ENCODE data around the gene BCAN. TPM values are rescaled to one million over a fixed set of nuclear protein-coding genes. Genes with fewer than 3 reads are reported as not detected.

Gene BCAN
- total and polyA plus RNA-seq, 2 of the 4 experiments (the other 2 are of a cell fraction): 0.07 TPM; not detected in 1

DNA sequence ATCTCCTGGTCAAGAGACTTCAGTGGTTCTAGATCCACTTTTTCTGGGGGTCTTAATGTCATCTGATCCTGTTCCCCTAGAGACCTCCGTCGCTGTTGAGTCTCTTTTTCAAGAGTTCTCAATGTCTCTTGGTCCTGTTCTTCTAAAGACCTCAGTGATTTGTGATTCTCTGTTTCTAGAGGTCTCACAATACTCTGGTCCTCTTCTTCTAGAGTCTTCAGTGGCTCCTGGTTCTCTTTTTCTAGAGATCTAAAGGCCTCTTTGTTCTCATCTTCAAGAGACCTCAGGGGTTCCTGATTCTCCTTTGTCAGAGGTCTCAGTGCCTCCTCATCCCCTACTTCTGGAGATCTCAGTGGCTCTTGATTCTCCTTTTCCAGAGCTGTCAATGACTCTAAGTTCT, 29.9 kb downstream of the BCAN start:
- no peak for ATAC-seq (ENCODE audit: low read depth)
- Histone ChIP-seq H3K23ac (ENCODE audit: low read depth, low read length) (no peak overlapping the region), H3K56ac (ENCODE audit: extremely low read depth, insufficient read depth, low read length) (no peak overlapping the region), H3K14ac (replicated peaks; ENCODE audit: low read depth, low read length) (no peak overlapping the region), H2AFZ (replicated peaks; ENCODE audit: low read length, poor library complexity) (no peak overlapping the region), H3K4me1 (ENCODE audit: control insufficient read depth, insufficient read depth, low read length) (peaks cover 38% of the 10 kb centered on the region), H4K91ac (ENCODE audit: insufficient read depth, low read depth, low read length) (no peak overlapping the region), H3K27me3 (ENCODE audit: control insufficient read depth, insufficient read depth, low read length) (no peaks in the 10 kb centered on the region), H2BK5ac (ENCODE audit: low read depth, low read length, poor library complexity, severe bottlenecking) (no peak overlapping the region), H3K9me1 (ENCODE audit: insufficient read depth, low read length) (peaks cover 21% of the 10 kb centered on the region), H3K18ac (ENCODE audit: low read depth, low read length) (no peak overlapping the region), H4K20me1 (ENCODE audit: insufficient read depth, low read length) (peaks cover 28% of the 10 kb centered on the region), H4K8ac (ENCODE audit: low read depth in 2 of 2, low read length in 2 of 2) (no peak overlapping the region), H3K9me3 (ENCODE audit: control insufficient read depth, insufficient read depth, low read length) (no peaks in the 10 kb centered on the region), H3K4me2 (ENCODE audit: low read depth, low read length) (no peak overlapping the region), H4K5ac (ENCODE audit: low read depth, low read length) (no peak overlapping the region), H3K4me3 (ENCODE audit: insufficient read depth, low read depth, low read length) (no peak overlapping the region), H3K79me1 (ENCODE audit: low read depth in 1 of 2, low read length in 2 of 2) (peaks cover 15 to 50% of the 10 kb centered on the region in 2 experiments; a peak in 3 of 4 replicates), H3K4ac (ENCODE audit: low read depth, low read length) (no peak overlapping the region), H2BK15ac (ENCODE audit: low read depth, low read length) (no peak overlapping the region), H2BK120ac (ENCODE audit: low read depth, low read length) (no peak overlapping the region), H3K27ac (ENCODE audit: insufficient read depth, low read length) (no peak overlapping the region), H3K9ac (ENCODE audit: low read depth, low read length) (no peak overlapping the region), H3K36me3 (ENCODE audit: control insufficient read depth, insufficient read depth, low read length) (peaks cover 16% of the 10 kb centered on the region), H2BK20ac (ENCODE audit: low read depth, low read length) (no peak overlapping the region), H2AK9ac (replicated peaks; ENCODE audit: low read depth, low read length, poor library complexity) (no peak overlapping the region), H2AK5ac (ENCODE audit: low read depth, low read length) (no peak overlapping the region)
- no peak for DNase-seq
- ChIA-PET CTCF (no interaction called here), POLR2A (ENCODE audit: unreplicated experiment) (interaction anchor here (0.6 kb wide), 1 partner anchor 9 kb away, joined by 19 read pairs; no protein-coding TSS in a partner anchor)
- in situ Hi-C loops (cut with MboI; ENCODE audit: low sequenced_read_pairs): no loop called here
- dilution Hi-C loops (cut with HindIII; ENCODE audit: low sequenced_read_pairs, unreplicated experiment): no loop called here
- TF ChIP-seq CHD1 (IDR thresholded peaks at IDR 0.05; ENCODE audit: low read depth, low read length): no peak
- TF ChIP-seq POLR2A (IDR thresholded peaks at IDR 0.05; ENCODE audit: low read depth, low read length): no peak
- TF ChIP-seq BHLHE40 (IDR thresholded peaks at IDR 0.05; ENCODE audit: low read depth, low read length): no peak
- no peak for TF ChIP-seq MAZ (IDR thresholded peaks at IDR 0.05; ENCODE audit: borderline replicate concordance, low read depth, low read length)
- TF ChIP-seq RCOR1 (IDR thresholded peaks at IDR 0.05; ENCODE audit: insufficient replicate concordance, low read length): no peak
- TF ChIP-seq MAFK (IDR thresholded peaks at IDR 0.05; ENCODE audit: low read depth, low read length): no peak
- TF ChIP-seq RFX5 (IDR thresholded peaks at IDR 0.05; ENCODE audit: low read depth, low read length): no peak
- TF ChIP-seq, protein P1, sequence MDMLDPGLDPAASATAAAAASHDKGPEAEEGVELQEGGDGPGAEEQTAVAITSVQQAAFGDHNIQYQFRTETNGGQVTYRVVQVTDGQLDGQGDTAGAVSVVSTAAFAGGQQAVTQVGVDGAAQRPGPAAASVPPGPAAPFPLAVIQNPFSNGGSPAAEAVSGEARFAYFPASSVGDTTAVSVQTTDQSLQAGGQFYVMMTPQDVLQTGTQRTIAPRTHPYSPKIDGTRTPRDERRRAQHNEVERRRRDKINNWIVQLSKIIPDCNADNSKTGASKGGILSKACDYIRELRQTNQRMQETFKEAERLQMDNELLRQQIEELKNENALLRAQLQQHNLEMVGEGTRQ (IDR thresholded peaks at IDR 0.05; ENCODE audit: low read depth, low read length): no peak
- TF ChIP-seq FOS (IDR thresholded peaks at IDR 0.05; ENCODE audit: low read depth, low read length): no peak
- TF ChIP-seq, protein P2, sequence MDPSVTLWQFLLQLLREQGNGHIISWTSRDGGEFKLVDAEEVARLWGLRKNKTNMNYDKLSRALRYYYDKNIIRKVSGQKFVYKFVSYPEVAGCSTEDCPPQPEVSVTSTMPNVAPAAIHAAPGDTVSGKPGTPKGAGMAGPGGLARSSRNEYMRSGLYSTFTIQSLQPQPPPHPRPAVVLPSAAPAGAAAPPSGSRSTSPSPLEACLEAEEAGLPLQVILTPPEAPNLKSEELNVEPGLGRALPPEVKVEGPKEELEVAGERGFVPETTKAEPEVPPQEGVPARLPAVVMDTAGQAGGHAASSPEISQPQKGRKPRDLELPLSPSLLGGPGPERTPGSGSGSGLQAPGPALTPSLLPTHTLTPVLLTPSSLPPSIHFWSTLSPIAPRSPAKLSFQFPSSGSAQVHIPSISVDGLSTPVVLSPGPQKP (IDR thresholded peaks at IDR 0.05; ENCODE audit: borderline replicate concordance, low read depth, low read length): no peak
- no peak for TF ChIP-seq SMC3 (IDR thresholded peaks at IDR 0.05; ENCODE audit: low read depth, low read length)
- no peak for TF ChIP-seq NFE2L2 (IDR thresholded peaks at IDR 0.05; ENCODE audit: low read depth, low read length)
- no peak for TF ChIP-seq CEBPB (IDR thresholded peaks at IDR 0.05; ENCODE audit: low read depth, low read length)
- TF ChIP-seq RAD21 (IDR thresholded peaks at IDR 0.05; ENCODE audit: low read length): no peak
- TF ChIP-seq, protein P3, sequence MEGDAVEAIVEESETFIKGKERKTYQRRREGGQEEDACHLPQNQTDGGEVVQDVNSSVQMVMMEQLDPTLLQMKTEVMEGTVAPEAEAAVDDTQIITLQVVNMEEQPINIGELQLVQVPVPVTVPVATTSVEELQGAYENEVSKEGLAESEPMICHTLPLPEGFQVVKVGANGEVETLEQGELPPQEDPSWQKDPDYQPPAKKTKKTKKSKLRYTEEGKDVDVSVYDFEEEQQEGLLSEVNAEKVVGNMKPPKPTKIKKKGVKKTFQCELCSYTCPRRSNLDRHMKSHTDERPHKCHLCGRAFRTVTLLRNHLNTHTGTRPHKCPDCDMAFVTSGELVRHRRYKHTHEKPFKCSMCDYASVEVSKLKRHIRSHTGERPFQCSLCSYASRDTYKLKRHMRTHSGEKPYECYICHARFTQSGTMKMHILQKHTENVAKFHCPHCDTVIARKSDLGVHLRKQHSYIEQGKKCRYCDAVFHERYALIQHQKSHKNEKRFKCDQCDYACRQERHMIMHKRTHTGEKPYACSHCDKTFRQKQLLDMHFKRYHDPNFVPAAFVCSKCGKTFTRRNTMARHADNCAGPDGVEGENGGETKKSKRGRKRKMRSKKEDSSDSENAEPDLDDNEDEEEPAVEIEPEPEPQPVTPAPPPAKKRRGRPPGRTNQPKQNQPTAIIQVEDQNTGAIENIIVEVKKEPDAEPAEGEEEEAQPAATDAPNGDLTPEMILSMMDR (conservative IDR thresholded peaks at IDR 0.05; ENCODE audit: low read depth, low read length): no peak
- no peak for TF ChIP-seq MXI1 (IDR thresholded peaks at IDR 0.05; ENCODE audit: borderline replicate concordance, low read depth, low read length)
- WGBS, 2 experiments (ENCODE audit: extremely low coverage in 2 of 2, insufficient read length in 1 of 2): 100% methylated on average over 2 of the region's 2 CpGs; no CpG with 5 or more reads in 1 of the 2 experiments
- BruUV-seq (replicated peaks): TSS peak; percentile 47
- intact Hi-C loops (cut with micrococcal nuclease): no loop called here

Measured in IMR-90 (cell line).